ENCODE results near the gene TLR3. TPM values are rescaled to one million over a fixed set of nuclear protein-coding genes. Genes with fewer than 3 reads are reported as not detected.

TLR3 gene
- 0.37 TPM for total RNA-seq (2013)
- polyA plus RNA-seq (under 1 TPM in 1 of 3 donors, not detected in 2; 0.09 TPM), polyA minus RNA-seq (0.16 TPM in 1 of 2 replicates, not detected in the other), total RNA-seq (0 to 2.1 (median 0.17) reads per million in 11 experiments)

GRCh38 chr4:186068581-186069348, at the start of gene TLR3:
TLR3 (plus strand) TSS chr4:186069156; CDS start chr4:186076620, 7,464 bp downstream.
- peak within 1 kb of the TSS; percentile 56 to 99 (median 90) for H3K4me3 ChIP-seq (replicated peaks in 1 of 3; ENCODE audit: low read depth in 2 of 3, low read length in 3 of 3)
- peak within 1 kb of the TSS; percentile 67 for H3K9ac ChIP-seq (ENCODE audit: insufficient read depth, low read length, poor library complexity, severe bottlenecking)
- no peaks in the 10 kb centered on the region for H3K36me3 ChIP-seq (replicated peaks in 1 of 2; ENCODE audit: control insufficient read depth in 1 of 2, insufficient read depth in 2 of 2, low read length in 2 of 2)
- no peaks in the 10 kb centered on the region for H4K20me1 ChIP-seq (ENCODE audit: insufficient read depth, low read length)
- Mint-ChIP-seq H3K27ac (peak within 1 kb of the TSS in 5 of 7 donors; percentile 6 to 79 (median 21)), H3K27me3 (ENCODE audit: low read depth in 3 of 3) (peaks cover 0 to 9% (median 7%) of the 10 kb centered on the region in 3 donors), H3K9me3 (peaks cover 0 to 3% (median 0%) of the 10 kb centered on the region in 7 donors), H3K4me3 (peak within 1 kb of the TSS; percentile 74 to 97), H3K36me3 (no peaks in the 10 kb centered on the region), H3K4me1 (peaks cover 17% of the 10 kb centered on the region)
- H3K27me3 ChIP-seq (ENCODE audit: control insufficient read depth in 2 of 2, insufficient read depth in 2 of 2, low read length in 2 of 2), result no peaks in the 10 kb centered on the region
- DNase-seq, result peak in 2 of 3 donors; percentile 7 to 20
- no peaks in the 10 kb centered on the region for H3K79me2 ChIP-seq (ENCODE audit: insufficient read depth, low read length)
- peak within 1 kb of the TSS; percentile 80 for H2AFZ ChIP-seq (ENCODE audit: insufficient read depth, low read depth, low read length, poor library complexity, severe bottlenecking)
- TF ChIP-seq CTCF (IDR thresholded peaks at IDR 0.05), result no peak
- H3K4me1 ChIP-seq (ENCODE audit: control insufficient read depth in 1 of 2, insufficient read depth in 2 of 2, low read length in 2 of 2), result peaks cover 9 to 14% of the 10 kb centered on the region in 2 donors
- peak within 1 kb of the TSS; percentile 91 for H3K4me2 ChIP-seq (replicated peaks; ENCODE audit: extremely low read depth, low read length, poor library complexity, severe bottlenecking)
- H3K27ac ChIP-seq (ENCODE audit: low read depth in 1 of 2, low read length in 2 of 2), result peak within 1 kb of the TSS in 1 of 2 donors; percentile 64
- WGBS (ENCODE audit: insufficient coverage), result 23% methylated on average over 4 of the region's 12 CpGs
- no peaks in the 10 kb centered on the region for H3K9me3 ChIP-seq (replicated peaks in 1 of 2; ENCODE audit: control insufficient read depth in 1 of 2, insufficient read depth in 1 of 2, low read length in 2 of 2)
- intact Hi-C loops (cut with micrococcal nuclease), result no loop called here

GRCh38 chr4:186019269-186019668, 49.7 kb upstream of the TLR3 start:
- Histone ChIP-seq H3K4me1 (ENCODE audit: control insufficient read depth in 1 of 2, insufficient read depth in 2 of 2, low read length in 2 of 2) (no peaks in the 10 kb centered on the region), H2AFZ (ENCODE audit: insufficient read depth, low read depth, low read length, poor library complexity, severe bottlenecking) (no peak overlapping the region), H3K36me3 (replicated peaks in 1 of 2; ENCODE audit: control insufficient read depth in 1 of 2, insufficient read depth in 2 of 2, low read length in 2 of 2) (no peaks in the 10 kb centered on the region), H3K4me2 (replicated peaks; ENCODE audit: extremely low read depth, low read length, poor library complexity, severe bottlenecking) (no peak overlapping the region), H4K20me1 (ENCODE audit: insufficient read depth, low read length) (no peaks in the 10 kb centered on the region), H3K27ac (ENCODE audit: low read depth in 1 of 2, low read length in 2 of 2) (no peak overlapping the region), H3K9me3 (replicated peaks in 1 of 2; ENCODE audit: control insufficient read depth in 1 of 2, insufficient read depth in 1 of 2, low read length in 2 of 2) (no peaks in the 10 kb centered on the region), H3K79me2 (ENCODE audit: insufficient read depth, low read length) (no peaks in the 10 kb centered on the region), H3K4me3 (replicated peaks in 1 of 3; ENCODE audit: low read depth in 2 of 3, low read length in 3 of 3) (no peak overlapping the region), H3K9ac (ENCODE audit: insufficient read depth, low read length, poor library complexity, severe bottlenecking) (no peak overlapping the region), H3K27me3 (ENCODE audit: control insufficient read depth in 2 of 2, insufficient read depth in 2 of 2, low read length in 2 of 2) (peaks cover 0 to 3% of the 10 kb centered on the region in 2 donors)
- peaks cover 7 to 14% (median 10%) of the 10 kb centered on the region in 3 donors for H3K27me3 Mint-ChIP-seq (ENCODE audit: low read depth in 3 of 3)
- no peaks in the 10 kb centered on the region for H3K4me1 Mint-ChIP-seq
- intact Hi-C loops (cut with micrococcal nuclease), result no loop called here
- TF ChIP-seq CTCF (IDR thresholded peaks at IDR 0.05), result no peak
- peaks cover 0 to 1% (median 0%) of the 10 kb centered on the region in 7 donors for H3K9me3 Mint-ChIP-seq
- H3K27ac Mint-ChIP-seq, result no peak overlapping the region
- DNase-seq, result no peak
- no peaks in the 10 kb centered on the region for H3K36me3 Mint-ChIP-seq
- H3K4me3 Mint-ChIP-seq, result peak overlapping the region in 1 of 2 donors; percentile 39
